ENCODE measurements around the gene SLC25A33. TPM values are rescaled to one million over a fixed set of nuclear protein-coding genes. Genes with fewer than 3 reads are reported as not detected.

The SLC25A33 gene
- total RNA-seq, 1 experiment from 2014 or later: 8.1 TPM

GRCh38 chr1:9612162-9612845, 73.0 kb downstream of the SLC25A33 start:
- ChIA-PET CTCF (interaction anchor here (0.6 to 2.2 kb wide), 5 partner anchors 14 to 488 kb away, joined by 3 to 7 read pairs (median 3); no protein-coding TSS in a partner anchor), POLR2A (no interaction called here)
- Mint-ChIP-seq H3K27me3 (ENCODE audit: insufficient read depth, unreplicated experiment) (no peaks in the 10 kb centered on the region), H3K4me1 (ENCODE audit: insufficient read depth, unreplicated experiment) (no peaks in the 10 kb centered on the region), H3K9me3 (ENCODE audit: unreplicated experiment) (no peaks in the 10 kb centered on the region), H3K4me3 (ENCODE audit: unreplicated experiment) (no peak overlapping the region), H3K27ac (ENCODE audit: low read depth, unreplicated experiment) (no peak overlapping the region), H3K36me3 (ENCODE audit: insufficient read depth, unreplicated experiment) (peaks cover 11% of the 10 kb centered on the region)
- no peak for DNase-seq (ENCODE audit: unreplicated experiment)
- intact Hi-C loops (cut with micrococcal nuclease): no loop called here
- TF ChIP-seq, protein P1, sequence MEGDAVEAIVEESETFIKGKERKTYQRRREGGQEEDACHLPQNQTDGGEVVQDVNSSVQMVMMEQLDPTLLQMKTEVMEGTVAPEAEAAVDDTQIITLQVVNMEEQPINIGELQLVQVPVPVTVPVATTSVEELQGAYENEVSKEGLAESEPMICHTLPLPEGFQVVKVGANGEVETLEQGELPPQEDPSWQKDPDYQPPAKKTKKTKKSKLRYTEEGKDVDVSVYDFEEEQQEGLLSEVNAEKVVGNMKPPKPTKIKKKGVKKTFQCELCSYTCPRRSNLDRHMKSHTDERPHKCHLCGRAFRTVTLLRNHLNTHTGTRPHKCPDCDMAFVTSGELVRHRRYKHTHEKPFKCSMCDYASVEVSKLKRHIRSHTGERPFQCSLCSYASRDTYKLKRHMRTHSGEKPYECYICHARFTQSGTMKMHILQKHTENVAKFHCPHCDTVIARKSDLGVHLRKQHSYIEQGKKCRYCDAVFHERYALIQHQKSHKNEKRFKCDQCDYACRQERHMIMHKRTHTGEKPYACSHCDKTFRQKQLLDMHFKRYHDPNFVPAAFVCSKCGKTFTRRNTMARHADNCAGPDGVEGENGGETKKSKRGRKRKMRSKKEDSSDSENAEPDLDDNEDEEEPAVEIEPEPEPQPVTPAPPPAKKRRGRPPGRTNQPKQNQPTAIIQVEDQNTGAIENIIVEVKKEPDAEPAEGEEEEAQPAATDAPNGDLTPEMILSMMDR (IDR thresholded peaks at IDR 0.05; ENCODE audit: unreplicated experiment): no peak
- no TSS peak for BruUV-seq (replicated peaks)

GRCh38 chr1:9612871-9613624, 73.8 kb downstream of the SLC25A33 start:
- no peak overlapping the region for H3K27ac Mint-ChIP-seq (ENCODE audit: low read depth, unreplicated experiment)
- no peak overlapping the region for H3K4me3 Mint-ChIP-seq (ENCODE audit: unreplicated experiment)
- no peak for DNase-seq (ENCODE audit: unreplicated experiment)

DNA sequence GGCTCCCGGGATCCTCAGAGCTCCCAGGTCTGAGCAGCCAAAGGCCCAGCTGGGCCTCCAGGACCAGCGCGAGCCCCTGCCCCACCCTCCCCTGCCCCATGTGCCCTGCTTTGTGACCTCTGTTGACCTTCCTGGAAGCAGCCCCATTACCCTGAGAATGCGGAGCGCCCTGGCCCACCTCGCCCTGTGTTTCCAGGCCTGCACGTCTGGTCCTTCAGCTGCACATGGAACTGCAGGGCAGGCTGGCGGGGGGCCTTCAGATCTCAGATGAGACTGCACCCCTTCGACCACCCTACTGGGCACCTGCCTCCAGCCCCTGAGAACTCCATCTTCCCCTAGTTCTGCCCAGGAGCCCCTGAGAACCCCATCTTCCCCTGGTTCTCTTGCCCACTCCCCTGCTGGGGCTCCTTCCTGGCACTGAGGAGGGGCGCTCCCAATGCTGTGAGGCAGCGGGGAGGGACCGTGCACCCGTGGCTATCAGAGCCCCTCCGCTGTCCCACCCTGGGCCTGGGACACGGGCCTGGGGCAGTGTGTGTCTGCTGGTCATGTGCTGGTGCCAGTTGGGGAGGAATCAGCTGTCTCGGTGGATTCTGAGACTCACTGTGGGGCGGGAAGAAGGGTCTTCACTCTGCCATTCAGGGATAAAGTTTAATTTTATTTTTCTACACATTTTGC, 74.5 kb downstream of the SLC25A33 start:
- Mint-ChIP-seq H3K4me3 (ENCODE audit: unreplicated experiment) (no peak overlapping the region), H3K4me1 (ENCODE audit: insufficient read depth, unreplicated experiment) (no peaks in the 10 kb centered on the region), H3K27ac (ENCODE audit: low read depth, unreplicated experiment) (no peak overlapping the region), H3K36me3 (ENCODE audit: insufficient read depth, unreplicated experiment) (peaks cover 11% of the 10 kb centered on the region), H3K9me3 (ENCODE audit: unreplicated experiment) (no peaks in the 10 kb centered on the region), H3K27me3 (ENCODE audit: insufficient read depth, unreplicated experiment) (no peaks in the 10 kb centered on the region)
- ChIA-PET POLR2A (interaction anchor here (0.5 kb wide), 1 partner anchor 693 kb away, joined by 3 read pairs; no protein-coding TSS in a partner anchor), CTCF (interaction anchor here (0.6 to 2.2 kb wide), 2 partner anchors 13 to 148 kb away, joined by 4 to 7 read pairs; no protein-coding TSS in a partner anchor)
- no TSS peak for BruUV-seq (replicated peaks)
- DNase-seq (ENCODE audit: unreplicated experiment): no peak
- intact Hi-C loops (cut with micrococcal nuclease): no loop called here
- TF ChIP-seq, protein P1 (IDR thresholded peaks at IDR 0.05; ENCODE audit: unreplicated experiment): no peak

More at GRCh38 chr1:9612871-9613624, 73.8 kb downstream of the SLC25A33 start:
- TF ChIP-seq, protein P1 (IDR thresholded peaks at IDR 0.05; ENCODE audit: unreplicated experiment): no peak
- Mint-ChIP-seq H3K9me3 (ENCODE audit: unreplicated experiment) (no peaks in the 10 kb centered on the region), H3K27me3 (ENCODE audit: insufficient read depth, unreplicated experiment) (no peaks in the 10 kb centered on the region), H3K36me3 (ENCODE audit: insufficient read depth, unreplicated experiment) (peaks cover 11% of the 10 kb centered on the region), H3K4me1 (ENCODE audit: insufficient read depth, unreplicated experiment) (no peaks in the 10 kb centered on the region)
- intact Hi-C loops (cut with micrococcal nuclease): no loop called here
- ChIA-PET CTCF (interaction anchor here (0.7 to 2.2 kb wide), 3 partner anchors 13 to 487 kb away, joined by 3 to 7 read pairs (median 3); no protein-coding TSS in a partner anchor), POLR2A (interaction anchor here (0.5 kb wide), 1 partner anchor 693 kb away, joined by 3 read pairs; no protein-coding TSS in a partner anchor)
- BruUV-seq (replicated peaks): no TSS peak

All from MCF 10A (cell line).